ENCODE measurements around the gene STEAP4.

DNA sequence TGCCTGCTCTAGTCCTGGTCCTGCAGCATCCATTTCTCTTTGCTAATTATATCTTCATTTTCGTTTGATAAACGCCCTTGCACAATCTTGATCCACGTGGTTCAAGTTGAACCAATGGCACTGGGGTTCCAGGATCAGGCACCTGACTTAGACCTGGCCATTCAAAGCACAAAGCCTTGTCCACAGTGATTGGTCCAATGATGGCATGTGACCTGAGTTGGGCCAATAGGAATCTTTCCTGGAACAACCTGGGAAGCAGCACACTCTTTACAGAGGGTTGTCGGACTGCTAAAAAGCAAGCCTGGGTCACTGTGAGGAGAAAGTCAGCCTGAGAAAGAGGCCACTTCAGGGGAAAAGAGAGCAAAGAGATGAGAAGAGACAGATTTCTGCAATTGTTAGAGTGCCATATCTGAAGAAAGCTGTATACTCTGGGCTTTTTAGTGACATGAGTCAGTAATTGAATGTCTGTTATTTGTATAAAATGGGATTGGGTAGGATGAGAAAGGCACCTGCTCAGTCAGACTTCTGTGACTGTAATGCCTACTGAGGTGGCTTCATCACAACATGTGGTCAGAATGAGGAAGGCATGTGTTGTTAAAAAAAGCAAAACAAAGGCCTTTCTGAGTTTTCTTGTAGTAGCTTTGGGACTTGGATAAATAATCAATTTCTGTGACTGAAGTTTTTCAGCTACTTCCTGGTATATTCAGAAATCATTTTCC lies 4.4 kb upstream of the STEAP4 start:
- TF ChIP-seq EZH2 (IDR thresholded peaks at IDR 0.05), result no peak
- no peak for TF ChIP-seq POLR2AphosphoS5 (IDR thresholded peaks at IDR 0.05; ENCODE audit: borderline replicate concordance, low read depth, low read length)

All from SK-N-MC (cell line).